ENCODE data around the gene SH3RF3. TPM values are rescaled to one million over a fixed set of nuclear protein-coding genes. Genes with fewer than 3 reads are reported as not detected.
"Not testable (repeated sequence)": the region's sequence is repeated elsewhere in the genome, so short reads cannot be mapped to it uniquely, and the experiment has no call there.

Gene SH3RF3
- total RNA-seq, 6 donors from 2014 or later: 4.1 to 21.0 (median 8.0) TPM

- no peaks in the 10 kb centered on the region for H3K36me3 ChIP-seq
- H3K9me3 ChIP-seq: no peaks in the 10 kb centered on the region
- no peak overlapping the region for H3K27ac ChIP-seq
- no peak overlapping the region for H3K4me3 ChIP-seq
- TF ChIP-seq EP300 (IDR thresholded peaks at IDR 0.05) (no peak), CTCF (IDR thresholded peaks at IDR 0.05) (no peak), POLR2AphosphoS5 (IDR thresholded peaks at IDR 0.05) (no peak)
- no peaks in the 10 kb centered on the region for H3K27me3 ChIP-seq
- peak in 1 of 2 donors; percentile 34 for ATAC-seq (ENCODE audit: low FRiP score in 2 of 2)
- H3K4me1 ChIP-seq: peaks cover 4 to 11% (median 7%) of the 10 kb centered on the region in 4 donors
- WGBS, 2 donors: 65 to 67% methylated on average over 6 of the region's 6 CpGs
- no peak for DNase-seq
Measured at GRCh38 chr2:109535217-109535946, 406.4 kb downstream of the SH3RF3 start.

- not testable (repeated sequence) for H3K27me3 ChIP-seq; H3K4me3 ChIP-seq; H3K27ac ChIP-seq; H3K4me1 ChIP-seq; H3K36me3 ChIP-seq; DNase-seq; ATAC-seq (ENCODE audit: low FRiP score in 2 of 2); H3K9me3 ChIP-seq
- WGBS, 2 donors: 58 to 59% methylated on average over 3 of the region's 3 CpGs
Measured at GRCh38 chr2:109536556-109536955, 407.6 kb downstream of the SH3RF3 start.

- no peak overlapping the region for H3K4me3 ChIP-seq
- DNase-seq (no peak), ATAC-seq (ENCODE audit: low FRiP score in 2 of 2) (no peak)
- WGBS, 2 donors: 89 to 91% methylated on average over 10 of the region's 10 CpGs
- H3K36me3 ChIP-seq: peaks cover 0 to 6% (median 0%) of the 10 kb centered on the region in 4 donors
- no peaks in the 10 kb centered on the region for H3K4me1 ChIP-seq
- no peaks in the 10 kb centered on the region for H3K9me3 ChIP-seq
- H3K27me3 ChIP-seq: no peaks in the 10 kb centered on the region
- H3K27ac ChIP-seq: no peak overlapping the region
- TF ChIP-seq EP300 (IDR thresholded peaks at IDR 0.05) (no peak), POLR2A (IDR thresholded peaks at IDR 0.05) (no peak), POLR2AphosphoS5 (IDR thresholded peaks at IDR 0.05) (no peak), CTCF (IDR thresholded peaks at IDR 0.05) (no peak)
Measured at GRCh38 chr2:109537565-109538222, 408.7 kb downstream of the SH3RF3 start.

GRCh38 chr2:109538546-109538945 lies 409.5 kb downstream of the SH3RF3 start:
- H3K4me1 ChIP-seq: no peaks in the 10 kb centered on the region
- no peak for ATAC-seq (ENCODE audit: low FRiP score in 2 of 2)
- no peak overlapping the region for H3K4me3 ChIP-seq
- TF ChIP-seq EP300 (IDR thresholded peaks at IDR 0.05) (no peak), POLR2A (IDR thresholded peaks at IDR 0.05) (no peak), CTCF (IDR thresholded peaks at IDR 0.05) (no peak)
- no peak overlapping the region for H3K27ac ChIP-seq
- WGBS, 2 donors: 83 to 89% methylated on average over 8 of the region's 8 CpGs
- H3K9me3 ChIP-seq: no peaks in the 10 kb centered on the region
- no peak for DNase-seq
- H3K27me3 ChIP-seq: no peaks in the 10 kb centered on the region
- peaks cover 0 to 6% (median 0%) of the 10 kb centered on the region in 4 donors for H3K36me3 ChIP-seq

- 75 to 86% methylated on average over 6 of the region's 6 CpGs for WGBS, 2 donors
- no peaks in the 10 kb centered on the region for H3K9me3 ChIP-seq
Measured at GRCh38 chr2:109542384-109542783, 413.4 kb downstream of the SH3RF3 start.

More at GRCh38 chr2:109542384-109542783, 413.4 kb downstream of the SH3RF3 start:
- Histone ChIP-seq H3K36me3 (peaks cover 0 to 13% (median 0%) of the 10 kb centered on the region in 4 donors), H3K4me1 (peaks cover 0 to 4% (median 0%) of the 10 kb centered on the region in 4 donors), H3K27me3 (no peaks in the 10 kb centered on the region), H3K27ac (no peak overlapping the region), H3K4me3 (no peak overlapping the region)
- ATAC-seq (ENCODE audit: low FRiP score in 2 of 2) (no peak), DNase-seq (no peak)
- no peak for TF ChIP-seq POLR2AphosphoS5 (IDR thresholded peaks at IDR 0.05)
- no peak for TF ChIP-seq CTCF (IDR thresholded peaks at IDR 0.05)
- TF ChIP-seq EP300 (IDR thresholded peaks at IDR 0.05): no peak
- no peak for TF ChIP-seq POLR2A (IDR thresholded peaks at IDR 0.05)

All from upper lobe of left lung (tissue), 6 donors.